ENCODE results near the gene SCN9A. TPM values are rescaled to one million over a fixed set of nuclear protein-coding genes. Genes with fewer than 3 reads are reported as not detected.

Gene SCN9A
- total RNA-seq, 1 donor = 14.0 TPM

DNA sequence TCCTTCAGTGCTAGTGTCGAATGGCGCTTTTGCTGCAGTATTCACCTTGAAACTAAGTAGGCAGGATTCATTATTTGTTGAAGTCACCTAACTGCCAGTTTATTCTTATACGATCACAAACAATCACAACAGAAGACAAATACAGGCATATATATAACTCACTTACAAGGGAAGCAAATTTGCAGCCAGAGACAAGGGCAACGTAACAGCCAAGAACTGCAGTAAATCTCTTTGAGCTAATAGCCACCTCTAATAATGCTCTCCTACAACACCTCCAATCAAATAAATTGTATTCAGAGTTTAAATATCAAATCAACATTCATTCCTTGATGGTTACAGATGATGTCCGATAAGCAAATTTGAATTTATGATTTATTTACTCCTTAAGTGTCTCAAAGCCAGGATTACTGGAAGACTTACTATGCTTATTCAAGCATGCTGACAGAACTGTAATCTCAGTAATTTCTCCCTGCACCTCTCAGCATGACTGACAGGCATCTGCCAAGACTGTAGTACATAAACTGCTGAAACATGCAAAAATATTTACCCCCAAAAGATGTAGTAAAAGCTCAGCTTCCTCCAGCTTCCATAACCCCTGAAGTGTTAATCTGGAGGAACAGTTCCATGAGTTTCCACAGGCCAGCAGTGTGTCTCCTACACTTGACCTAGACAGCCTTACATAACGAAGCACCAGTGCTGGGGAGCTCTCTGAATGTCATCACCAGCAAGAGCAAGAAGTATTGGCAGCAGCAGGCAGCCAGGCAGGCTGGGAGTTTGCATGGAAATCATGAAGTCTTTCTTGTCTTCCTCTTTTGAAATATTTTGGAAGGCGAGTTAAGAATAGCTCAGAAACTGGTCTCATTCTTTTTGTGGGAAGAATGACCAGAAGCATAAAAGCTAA is 227.0 kb downstream of the SCN9A start:
- H3K4me3 ChIP-seq (ENCODE audit: low read depth, low read length) = no peak overlapping the region
- TF ChIP-seq, protein P1, sequence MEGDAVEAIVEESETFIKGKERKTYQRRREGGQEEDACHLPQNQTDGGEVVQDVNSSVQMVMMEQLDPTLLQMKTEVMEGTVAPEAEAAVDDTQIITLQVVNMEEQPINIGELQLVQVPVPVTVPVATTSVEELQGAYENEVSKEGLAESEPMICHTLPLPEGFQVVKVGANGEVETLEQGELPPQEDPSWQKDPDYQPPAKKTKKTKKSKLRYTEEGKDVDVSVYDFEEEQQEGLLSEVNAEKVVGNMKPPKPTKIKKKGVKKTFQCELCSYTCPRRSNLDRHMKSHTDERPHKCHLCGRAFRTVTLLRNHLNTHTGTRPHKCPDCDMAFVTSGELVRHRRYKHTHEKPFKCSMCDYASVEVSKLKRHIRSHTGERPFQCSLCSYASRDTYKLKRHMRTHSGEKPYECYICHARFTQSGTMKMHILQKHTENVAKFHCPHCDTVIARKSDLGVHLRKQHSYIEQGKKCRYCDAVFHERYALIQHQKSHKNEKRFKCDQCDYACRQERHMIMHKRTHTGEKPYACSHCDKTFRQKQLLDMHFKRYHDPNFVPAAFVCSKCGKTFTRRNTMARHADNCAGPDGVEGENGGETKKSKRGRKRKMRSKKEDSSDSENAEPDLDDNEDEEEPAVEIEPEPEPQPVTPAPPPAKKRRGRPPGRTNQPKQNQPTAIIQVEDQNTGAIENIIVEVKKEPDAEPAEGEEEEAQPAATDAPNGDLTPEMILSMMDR (IDR thresholded peaks at IDR 0.05; ENCODE audit: insufficient read depth, low read length) = no peak

DNA sequence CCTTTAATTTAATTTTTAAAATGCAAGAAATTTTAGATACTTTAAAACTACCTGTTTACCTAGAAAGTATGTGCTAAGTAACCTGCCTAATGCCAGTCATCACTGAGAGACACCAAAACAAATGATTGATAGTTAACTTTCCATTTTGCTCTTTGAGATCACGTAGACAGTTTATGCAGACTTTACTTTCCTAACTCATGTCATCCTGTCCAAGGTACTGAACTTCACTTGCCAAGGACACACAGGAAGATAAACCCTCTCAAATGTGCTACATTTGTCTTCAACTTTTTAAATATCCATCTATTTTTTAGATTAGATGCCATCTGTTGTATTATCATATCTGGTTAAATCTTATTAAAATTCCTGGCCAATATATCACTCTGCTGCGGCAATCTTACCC is 227.9 kb downstream of the SCN9A start:
- TF ChIP-seq, protein P1 (IDR thresholded peaks at IDR 0.05; ENCODE audit: insufficient read depth, low read length) = no peak
- no peak for DNase-seq (ENCODE audit: low read depth)
- no peak overlapping the region for H3K4me3 ChIP-seq (ENCODE audit: low read depth, low read length)

More for the DNA sequence above, 227.0 kb downstream of the SCN9A start:
- no peak for DNase-seq (ENCODE audit: low read depth)

Other genes with a start within 250 kb of the SCN9A start
- 0.09 and 0.16 TPM in 2 replicates for gene SCN1A, start 247.9 kb downstream of the SCN9A start, total RNA-seq (ENCODE audit: low replicate concordance)
- gene SCN7A, start 118.3 kb upstream of the SCN9A start, total RNA-seq (ENCODE audit: low replicate concordance) = under 0.01 and 4.7 TPM in 2 replicates

Data from fibroblast of the aortic adventitia (primary cell).